IMR-90 (cell line): ENCODE results near the gene TIFAB.

Experiments used
- MXI1 ChIP-seq: IDR thresholded peaks from 2 replicates; pipeline ENCODE4 v1.6.1; 2012; ENCODE audit warnings: low read depth, mild to moderate bottlenecking, low read length, moderate library complexity, borderline replicate concordance
- RCOR1 ChIP-seq: IDR thresholded peaks from 2 replicates; pipeline ENCODE4 v1.6.1; 2012; ENCODE audit warnings: mild to moderate bottlenecking, low read length, improper control_type of control experiment; ENCODE audit not compliant: insufficient replicate concordance
- TF ChIP-seq, protein P1 (sequence below): conservative IDR thresholded peaks from 2 replicates; pipeline ENCODE4 v1.5.1; 2012; ENCODE audit warnings: mild to moderate bottlenecking, low read depth, low read length, improper control_type of control experiment

DNA sequence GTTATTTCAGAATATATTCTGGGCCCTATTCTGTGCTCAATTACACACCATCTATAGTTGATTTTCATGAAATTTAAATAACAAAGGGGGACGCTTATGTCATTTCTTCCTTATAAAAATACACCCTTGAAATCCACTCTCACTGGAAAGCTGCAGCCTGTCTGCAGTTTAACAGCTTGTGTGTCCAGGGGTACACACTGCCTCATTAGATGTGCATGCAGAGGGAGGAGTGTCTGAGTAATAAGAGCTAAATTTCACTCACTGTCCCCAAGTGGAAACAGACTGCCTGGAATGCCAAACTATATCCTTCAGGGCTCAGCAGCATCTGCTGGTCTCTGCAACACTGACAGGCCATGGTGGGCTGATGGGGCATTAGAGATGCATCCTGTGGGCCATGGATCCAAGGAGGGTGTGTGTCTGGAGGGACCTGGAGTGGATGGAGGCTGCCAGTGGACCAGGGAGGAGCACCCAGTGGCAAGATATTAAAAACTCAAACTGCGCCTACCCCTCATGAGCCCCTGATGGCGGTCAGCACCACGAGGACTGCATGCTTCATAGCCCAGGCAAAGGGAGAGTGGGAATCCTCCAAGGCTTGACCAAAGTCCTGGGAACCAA is 15.8 kb upstream of the TIFAB start:
- TF ChIP-seq RCOR1 = no peak
- TF ChIP-seq, protein P1, sequence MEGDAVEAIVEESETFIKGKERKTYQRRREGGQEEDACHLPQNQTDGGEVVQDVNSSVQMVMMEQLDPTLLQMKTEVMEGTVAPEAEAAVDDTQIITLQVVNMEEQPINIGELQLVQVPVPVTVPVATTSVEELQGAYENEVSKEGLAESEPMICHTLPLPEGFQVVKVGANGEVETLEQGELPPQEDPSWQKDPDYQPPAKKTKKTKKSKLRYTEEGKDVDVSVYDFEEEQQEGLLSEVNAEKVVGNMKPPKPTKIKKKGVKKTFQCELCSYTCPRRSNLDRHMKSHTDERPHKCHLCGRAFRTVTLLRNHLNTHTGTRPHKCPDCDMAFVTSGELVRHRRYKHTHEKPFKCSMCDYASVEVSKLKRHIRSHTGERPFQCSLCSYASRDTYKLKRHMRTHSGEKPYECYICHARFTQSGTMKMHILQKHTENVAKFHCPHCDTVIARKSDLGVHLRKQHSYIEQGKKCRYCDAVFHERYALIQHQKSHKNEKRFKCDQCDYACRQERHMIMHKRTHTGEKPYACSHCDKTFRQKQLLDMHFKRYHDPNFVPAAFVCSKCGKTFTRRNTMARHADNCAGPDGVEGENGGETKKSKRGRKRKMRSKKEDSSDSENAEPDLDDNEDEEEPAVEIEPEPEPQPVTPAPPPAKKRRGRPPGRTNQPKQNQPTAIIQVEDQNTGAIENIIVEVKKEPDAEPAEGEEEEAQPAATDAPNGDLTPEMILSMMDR = no peak
- TF ChIP-seq MXI1 = no peak
